Subcutaneous adipose tissue (tissue), 4 donors: ENCODE data around the gene TXNL4A. TPM values are rescaled to one million over a fixed set of nuclear protein-coding genes. Genes with fewer than 3 reads are reported as not detected.

ENCODE experiments used
- CTCF ChIP-seq: fragments of 450-650 bp; IDR thresholded peaks from one replicate; pipeline ENCODE4 v1.5.1; 2016; ENCODE audit warnings: low read depth, mild to moderate bottlenecking, control low read depth, antibody characterized with exemption, moderate library complexity
- total RNA-seq, 4 donors: library from RNA; depleted of rRNA; stranded (reverse); fragments of >200 nt; gene quantifications; one replicate each; pipeline ENCODE4 v1.1.0, GENCODE V29; 2016

Gene TXNL4A
- total RNA-seq, 4 donors from 2014 or later, result 22.9 to 53.3 (median 28.1) TPM

GRCh38 chr18:79948719-79949411 lies 39.5 kb downstream of the TXNL4A start:
- TF ChIP-seq CTCF, result no peak

GRCh38 chr18:79947881-79948610 lies 40.3 kb downstream of the TXNL4A start:
- TF ChIP-seq CTCF, result no peak

GRCh38 chr18:79947054-79947755 lies 41.2 kb downstream of the TXNL4A start:
- TF ChIP-seq CTCF, result no peak

GRCh38 chr18:79945118-79946042 lies 43.0 kb downstream of the TXNL4A start:
- TF ChIP-seq CTCF, result no peak

- TF ChIP-seq CTCF, result no peak
Observed at GRCh38 chr18:79944746-79945117, 43.6 kb downstream of the TXNL4A start.

GRCh38 chr18:79944126-79944731 lies 44.1 kb downstream of the TXNL4A start:
- TF ChIP-seq CTCF, result no peak
